K562 (cell line): Measurements from ENCODE around the gene RAB4B. TPM values are rescaled to one million over a fixed set of nuclear protein-coding genes. Genes with fewer than 3 reads are reported as not detected.
"Not testable (repeated sequence)": the region's sequence is repeated elsewhere in the genome, so short reads cannot be mapped to it uniquely, and the experiment has no call there.

Experiments
- ATAC-seq: fragments of 200-7000 bp; cut with Tn5 transposase; 3 replicates; pipeline ENCODE4 v1.9.1; 2020; ENCODE audit warnings: moderate library complexity
- BruUV-seq: library from RNA; stranded (reverse); fragments of 400-500 nt; replicated peaks from 2 replicates; lab custom pipeline; 2021; lab: Mats Ljungman, UMichigan
- CTCF ChIA-PET: fragments of 300-600 bp; formaldehyde crosslinking; extraction: SDS; loops from one replicate; lab custom pipeline; 2021; ENCODE audit warnings: low intra/inter-chr PET ratio; lab: Yijun Ruan, JAX
- POLR2A ChIA-PET: fragments of 300-600, 350-650 bp; sonication (Branson Sonifier 250); formaldehyde crosslinking; extraction: SDS; loops from one replicate; lab custom pipeline; 2021; ENCODE audit warnings: antibody characterized with exemption, inconsistent platforms; lab: Yijun Ruan, JAX
- DNase-seq, 4 experiments: peaks; one replicate each; pipeline versions ENCODE4 v3.0.0 to v3.0.0-alpha.2; 2011 to 2018; ENCODE audit warnings: low spot score in 3 of 4, mixed read lengths in 3 of 4; ENCODE audit errors: extremely low read depth in 1 of 4
- FAIRE-seq: peaks from 2 replicates; lab custom pipeline; 2011; peaks lifted over from hg19 to GRCh38; lab: Jason Lieb, UNC
- H2AFZ ChIP-seq: 2 replicates; pipeline ENCODE4 v1.6.0; 2011; ENCODE audit warnings: low read depth, low read length, control low read depth, inconsistent platforms
- H3K27ac ChIP-seq: fragments of 200-600 bp; 3 replicates; pipeline ENCODE4 v1.8.0; 2011; ENCODE audit warnings: low read depth, mild to moderate bottlenecking, control low read depth, inconsistent platforms, low read length, moderate library complexity, mixed read lengths; ENCODE audit errors: extremely low read depth
- H3K27me3 ChIP-seq, 2 experiments: fragments of 300-600 bp in 1 of 2; 2 replicates in 1 of 2; 3 replicates in 1 of 2; pipeline versions ENCODE4 v1.6.0 to v1.8.0; 2011; ENCODE audit warnings: inconsistent platforms in 2 of 2, low read length in 2 of 2, mild to moderate bottlenecking in 1 of 2, mixed read lengths in 1 of 2, moderate library complexity in 1 of 2; ENCODE audit not compliant: control insufficient read depth in 2 of 2, insufficient read depth in 2 of 2
- H3K36me3 ChIP-seq: fragments of 300-600 bp; 3 replicates; pipeline ENCODE4 v1.8.0; 2011; ENCODE audit warnings: mild to moderate bottlenecking, low read length, inconsistent platforms; ENCODE audit not compliant: control insufficient read depth, insufficient read depth
- H3K4me1 ChIP-seq, 2 experiments: fragments of 200-600 bp in 1 of 2; replicated peaks in 1 of 2; 2 replicates in 1 of 2; 3 replicates in 1 of 2; pipeline versions ENCODE4 v1.5.1 to v1.8.0; 2011; ENCODE audit warnings: inconsistent platforms in 2 of 2, low read length in 2 of 2, mild to moderate bottlenecking in 1 of 2, mixed read lengths in 1 of 2, moderate library complexity in 1 of 2; ENCODE audit not compliant: control insufficient read depth in 2 of 2, insufficient read depth in 2 of 2
- H3K4me2 ChIP-seq: 2 replicates; pipeline ENCODE4 v1.6.1; 2011; ENCODE audit warnings: low read length, control low read depth, inconsistent platforms, mixed read lengths; ENCODE audit not compliant: insufficient read depth
- H3K4me3 ChIP-seq: fragments of 200-600 bp; sonication (generic), shearing (Covaris generic); 2 replicates; pipeline ENCODE4 v1.5.1; 2016; ENCODE audit warnings: control low read depth, inconsistent platforms
- H3K79me2 ChIP-seq: fragments of 200-600 bp; 3 replicates; pipeline ENCODE4 v1.8.0; 2011; ENCODE audit warnings: low read length, inconsistent platforms; ENCODE audit not compliant: control insufficient read depth, insufficient read depth
- H3K9ac ChIP-seq, 2 experiments: 2 replicates each; pipeline versions ENCODE4 v1.6.0 to v1.6.1; 2011; ENCODE audit warnings: low read depth in 2 of 2, low read length in 2 of 2, control low read depth in 1 of 2, inconsistent platforms in 1 of 2, mild to moderate bottlenecking in 1 of 2, mixed read lengths in 1 of 2; ENCODE audit not compliant: insufficient read depth in 1 of 2
- H3K9me1 ChIP-seq: one replicate; pipeline ENCODE4 v1.6.0; 2011; ENCODE audit warnings: inconsistent platforms, mild to moderate bottlenecking, low read length, moderate library complexity; ENCODE audit not compliant: control insufficient read depth, insufficient read depth
- H3K9me3 ChIP-seq: replicated peaks from 2 replicates; pipeline ENCODE4 v1.5.1; 2011; ENCODE audit warnings: low read depth, low read length, inconsistent platforms; ENCODE audit not compliant: control insufficient read depth, insufficient read depth
- H4K20me1 ChIP-seq: replicated peaks from 2 replicates; pipeline ENCODE4 v1.6.1; 2011; ENCODE audit warnings: low read length, inconsistent platforms, mixed read lengths; ENCODE audit not compliant: control insufficient read depth, insufficient read depth
- COPS2 ChIP-seq: fragments of 450-650 bp; conservative IDR thresholded peaks from 2 replicates; pipeline ENCODE4 v1.6.1; 2016; ENCODE audit warnings: mild to moderate bottlenecking, moderate library complexity
- FIP1L1 ChIP-seq: fragments of 200-400 bp; formaldehyde crosslinking; IDR thresholded peaks from 2 replicates; pipeline ENCODE4 v1.6.1; 2018; ENCODE audit warnings: mild to moderate bottlenecking, low read depth, low read length; ENCODE audit not compliant: poor library complexity, severe bottlenecking
- KHSRP ChIP-seq: fragments of 450-650 bp; IDR thresholded peaks from 2 replicates; pipeline ENCODE4 v1.6.1; 2017
- MCM7 ChIP-seq, 2 experiments: fragments of 450-650 bp; IDR thresholded peaks; 2 replicates each; pipeline ENCODE4 v1.6.1; 2016 to 2018
- SPI1 ChIP-seq: IDR thresholded peaks from 2 replicates; pipeline ENCODE4 v1.6.1; 2011; ENCODE audit warnings: low read depth, low read length, control low read depth, borderline replicate concordance
- ZBTB26 ChIP-seq: fragments of 450-650 bp; formaldehyde crosslinking; IDR thresholded peaks from 2 replicates; pipeline ENCODE4 v1.4.0; 2022; ENCODE audit warnings: missing genetic modification characterization
- ZNF561 ChIP-seq: fragments of 450-650 bp; formaldehyde crosslinking; conservative IDR thresholded peaks from 2 replicates; pipeline ENCODE4 v1.4.0; 2020; ENCODE audit warnings: mild to moderate bottlenecking, moderate library complexity
- whole genome bisulfite sequencing: fragments of 100-300 bp; shearing (Covaris generic); methylation state at CpG from one replicate; pipeline ENCODE4 v1.1.6; 2016; ENCODE audit warnings: low coverage, mixed read lengths; ENCODE audit not compliant: insufficient coverage; ENCODE audit errors: missing lambda C conversion rate; 5-methylcytosine and 5-hydroxymethylcytosine counted together
- in situ Hi-C: fragments of 300-500 bp; cut with MboI; formaldehyde crosslinking; loops from 4 replicates; pipeline ENCODE4 v1.15.0; 2018; ENCODE audit warnings: inconsistent platforms, mixed read lengths
- intact Hi-C: fragments of 100-400 bp; cut with micrococcal nuclease; formaldehyde crosslinking; loops from 2 replicates; pipeline ENCODE4 v1.14.2; 2022
- polyA plus RNA-seq, 8 experiments: library from polyadenylated mRNA; depleted of rRNA in 4 of 8; stranded (reverse) in 5 of 8; unstranded in 3 of 8; fragments of >200 nt; fragmentation: Nextera tagmentation in 2 of 8; fragmentation: Illumina TruSeq in 1 of 8; extraction: Ambion mirVana in 2 of 8; extraction: Trizol in 1 of 8; gene quantifications; 2 replicates each; pipeline versions ENCODE4 v1.2.1 to v1.2.3, GENCODE V29; 2011 to 2014; ENCODE audit warnings: inconsistent platforms in 1 of 8, missing spikeins in 1 of 8
- total RNA-seq, 7 experiments: library from RNA; depleted of rRNA in 6 of 7; stranded (reverse); fragments of >200 nt in 6 of 7; fragmentation: Illumina TruSeq in 2 of 7; extraction: Trizol in 2 of 7; gene quantifications; 2 replicates each; pipeline versions ENCODE4 v1.2.1 to v1.2.3, GENCODE V29; 2011 to 2021; ENCODE audit warnings: low replicate concordance in 1 of 7
- TF ChIP-seq, protein P1 (sequence below): sonication (generic); formaldehyde crosslinking; IDR thresholded peaks from 2 replicates; pipeline ENCODE4 v1.8.1; 2023; ENCODE audit warnings: missing genetic modification reagents, mild to moderate bottlenecking, borderline replicate concordance

RAB4B gene
- total and polyA plus RNA-seq, 9 of the 15 experiments (the other 6 are each of a cell fraction or from before 2014, with no cell fraction given) = 0.28 to 20.4 (median 9.0) TPM

DNA sequence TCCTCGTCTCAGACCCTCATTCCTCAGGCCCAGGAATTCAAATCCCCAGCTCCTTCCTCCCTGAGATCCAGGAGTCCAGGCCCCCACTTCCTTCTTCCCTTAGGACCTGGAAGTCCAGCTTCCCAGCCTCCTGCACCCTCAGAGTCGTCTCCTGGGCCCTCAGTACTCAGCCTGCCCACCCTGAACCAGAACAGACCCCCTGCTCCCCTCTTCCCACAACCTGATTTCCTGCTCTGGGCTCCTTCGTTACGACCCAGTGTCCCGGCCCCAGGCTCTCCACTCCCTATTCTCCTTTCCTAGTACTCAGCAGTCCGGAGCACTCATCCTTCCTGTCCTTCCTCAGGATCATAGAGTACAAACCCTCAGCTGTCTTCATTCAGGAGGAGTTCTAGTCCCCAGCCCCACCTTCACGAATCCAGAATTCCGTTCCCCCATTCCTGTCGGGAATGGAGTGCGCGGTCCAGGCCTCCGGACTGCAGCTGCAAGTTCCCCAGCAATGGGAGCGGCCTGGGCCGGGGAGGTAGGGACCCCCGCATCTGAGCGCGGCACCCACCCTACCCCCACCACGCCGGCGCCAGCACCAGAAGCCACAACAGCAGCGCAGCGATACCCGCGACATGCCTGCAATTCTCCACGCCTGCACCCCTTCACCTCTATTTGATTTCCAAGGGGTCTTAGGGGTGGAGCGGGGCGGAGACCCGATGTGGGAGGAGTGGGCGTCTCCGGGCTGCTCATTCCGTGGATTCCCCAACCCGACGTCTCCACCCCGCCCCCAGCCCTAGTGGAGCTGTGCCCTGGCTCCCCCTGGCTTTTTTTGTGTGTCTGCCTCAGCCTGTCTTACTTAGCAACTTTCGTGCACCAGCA, 33.7 kb downstream of the RAB4B start (continued):
- TF ChIP-seq FIP1L1 (no peak), MCM7 (IDR thresholded peaks at IDR 0.05) (no peak), SPI1 (peak; percentile 27; the same call in 1 of the 2 replicates), ZBTB26 (no peak), ZNF561 (no peak), COPS2 (no peak), KHSRP (no peak)
- TF ChIP-seq, protein P1, sequence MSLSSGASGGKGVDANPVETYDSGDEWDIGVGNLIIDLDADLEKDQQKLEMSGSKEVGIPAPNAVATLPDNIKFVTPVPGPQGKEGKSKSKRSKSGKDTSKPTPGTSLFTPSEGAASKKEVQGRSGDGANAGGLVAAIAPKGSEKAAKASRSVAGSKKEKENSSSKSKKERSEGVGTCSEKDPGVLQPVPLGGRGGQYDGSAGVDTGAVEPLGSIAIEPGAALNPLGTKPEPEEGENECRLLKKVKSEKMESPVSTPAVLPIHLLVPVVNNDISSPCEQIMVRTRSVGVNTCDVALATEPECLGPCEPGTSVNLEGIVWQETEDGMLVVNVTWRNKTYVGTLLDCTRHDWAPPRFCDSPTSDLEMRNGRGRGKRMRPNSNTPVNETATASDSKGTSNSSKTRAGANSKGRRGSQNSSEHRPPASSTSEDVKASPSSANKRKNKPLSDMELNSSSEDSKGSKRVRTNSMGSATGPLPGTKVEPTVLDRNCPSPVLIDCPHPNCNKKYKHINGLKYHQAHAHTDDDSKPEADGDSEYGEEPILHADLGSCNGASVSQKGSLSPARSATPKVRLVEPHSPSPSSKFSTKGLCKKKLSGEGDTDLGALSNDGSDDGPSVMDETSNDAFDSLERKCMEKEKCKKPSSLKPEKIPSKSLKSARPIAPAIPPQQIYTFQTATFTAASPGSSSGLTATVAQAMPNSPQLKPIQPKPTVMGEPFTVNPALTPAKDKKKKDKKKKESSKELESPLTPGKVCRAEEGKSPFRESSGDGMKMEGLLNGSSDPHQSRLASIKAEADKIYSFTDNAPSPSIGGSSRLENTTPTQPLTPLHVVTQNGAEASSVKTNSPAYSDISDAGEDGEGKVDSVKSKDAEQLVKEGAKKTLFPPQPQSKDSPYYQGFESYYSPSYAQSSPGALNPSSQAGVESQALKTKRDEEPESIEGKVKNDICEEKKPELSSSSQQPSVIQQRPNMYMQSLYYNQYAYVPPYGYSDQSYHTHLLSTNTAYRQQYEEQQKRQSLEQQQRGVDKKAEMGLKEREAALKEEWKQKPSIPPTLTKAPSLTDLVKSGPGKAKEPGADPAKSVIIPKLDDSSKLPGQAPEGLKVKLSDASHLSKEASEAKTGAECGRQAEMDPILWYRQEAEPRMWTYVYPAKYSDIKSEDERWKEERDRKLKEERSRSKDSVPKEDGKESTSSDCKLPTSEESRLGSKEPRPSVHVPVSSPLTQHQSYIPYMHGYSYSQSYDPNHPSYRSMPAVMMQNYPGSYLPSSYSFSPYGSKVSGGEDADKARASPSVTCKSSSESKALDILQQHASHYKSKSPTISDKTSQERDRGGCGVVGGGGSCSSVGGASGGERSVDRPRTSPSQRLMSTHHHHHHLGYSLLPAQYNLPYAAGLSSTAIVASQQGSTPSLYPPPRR = no peak
- TF ChIP-seq, all 486 proteins: peak for 15

DNA sequence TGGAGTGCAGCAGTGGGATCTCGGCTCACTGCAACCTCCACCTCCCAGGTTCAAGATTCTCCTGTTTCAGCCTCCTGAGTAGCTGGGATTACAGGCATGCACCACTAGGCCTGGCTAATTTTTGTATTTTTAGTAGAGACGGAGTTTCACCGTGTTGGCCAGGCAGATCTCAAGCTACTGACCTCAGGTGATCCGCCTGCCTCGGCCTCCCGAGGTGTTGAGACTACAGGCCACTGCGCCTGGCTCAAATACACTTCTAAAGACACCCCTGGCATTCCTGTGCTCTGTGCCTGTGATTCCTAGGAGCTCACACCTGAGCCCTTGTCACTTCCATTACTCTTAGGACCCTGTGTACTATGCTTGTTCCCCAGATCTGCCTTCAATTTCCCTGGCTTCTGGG, 34.5 kb downstream of the RAB4B start:
- 76% methylated on average over 7 of the region's 7 CpGs for WGBS
- CTCF ChIA-PET, H3K9me3 ChIP-seq, DNase-seq, H3K27ac ChIP-seq, intact Hi-C loops, H3K4me2 ChIP-seq, H3K4me3 ChIP-seq, H4K20me1 ChIP-seq, H3K79me2 ChIP-seq, H3K9me1 ChIP-seq, ATAC-seq, FAIRE-seq, H2AFZ ChIP-seq, H3K27me3 ChIP-seq, BruUV-seq: not testable (repeated sequence)
- in situ Hi-C loops = loop anchor here (5.0 kb wide), 1 partner anchor 320 kb away; no protein-coding TSS in a partner anchor
- Histone ChIP-seq H3K4me1 (peaks cover 19 to 46% of the 10 kb centered on the region in 2 experiments; a peak in 4 of 5 replicates), H3K9ac (peak overlapping the region in 1 of 2 experiments; percentile 58; a peak in 1 of 4 replicates), H3K36me3 (peaks cover 22% of the 10 kb centered on the region; the same call in 2 of the 3 replicates)
- POLR2A ChIA-PET = interaction anchor here (0.6 to 1.0 kb wide), 4 partner anchors 11 to 149 kb away, joined by 3 read pairs; no protein-coding TSS in a partner anchor
